HepG2 (cell line): ENCODE measurements around the gene OBP2A. TPM values are rescaled to one million over a fixed set of nuclear protein-coding genes. Genes with fewer than 3 reads are reported as not detected.
"Not testable (repeated sequence)": the region's sequence is repeated elsewhere in the genome, so short reads cannot be mapped to it uniquely, and the experiment has no call there.

Source experiments
- ATAC-seq: fragments of 200-7000 bp; cut with Tn5 transposase; 3 replicates; pipeline ENCODE4 v1.9.1; 2020; ENCODE audit warnings: mild to moderate bottlenecking, moderate library complexity
- BruUV-seq: library from RNA; stranded (reverse); fragments of 400-500 nt; replicated peaks from 2 replicates; lab custom pipeline; 2021; lab: Mats Ljungman, UMichigan
- CTCF ChIA-PET: fragments of 300-600 bp; formaldehyde crosslinking; extraction: SDS; loops from one replicate; lab custom pipeline; 2021; ENCODE audit warnings: low total read pairs, inconsistent platforms, low intra/inter-chr PET ratio; lab: Yijun Ruan, JAX
- POLR2A ChIA-PET: fragments of 350-600 bp; sonication (Branson Sonifier 250); formaldehyde crosslinking; loops from one replicate; lab custom pipeline; 2020; ENCODE audit warnings: antibody characterized with exemption, inconsistent platforms; lab: Yijun Ruan, JAX
- DNase-seq: peaks from one replicate; pipeline ENCODE4 v3.0.0-alpha.2; 2015; ENCODE audit warnings: low spot score
- FAIRE-seq: peaks from 3 replicates; lab custom pipeline; 2011; peaks lifted over from hg19 to GRCh38; lab: Jason Lieb, UNC
- H2AFZ ChIP-seq: one replicate; pipeline ENCODE4 v1.6.1; 2011; ENCODE audit warnings: low read length, inconsistent platforms
- H3K27ac ChIP-seq: fragments of 300-600 bp; 3 replicates; pipeline ENCODE4 v1.8.0; 2011; ENCODE audit warnings: mixed run types, mild to moderate bottlenecking, mixed read lengths, low read length, inconsistent platforms; ENCODE audit not compliant: insufficient read depth; ENCODE audit errors: extremely low read length
- H3K27me3 ChIP-seq, 2 experiments: fragments of 200-600 bp in 1 of 2; 2 replicates in 1 of 2; 3 replicates in 1 of 2; pipeline versions ENCODE4 v1.6.0 to v1.8.0; 2011; ENCODE audit warnings: low read length in 2 of 2, mild to moderate bottlenecking in 2 of 2, moderate library complexity in 2 of 2, inconsistent platforms in 1 of 2; ENCODE audit not compliant: insufficient read depth in 2 of 2, control insufficient read depth in 1 of 2
- H3K36me3 ChIP-seq, 2 experiments: fragments of 200-600 bp in 1 of 2; replicated peaks in 1 of 2; 2 replicates in 1 of 2; 3 replicates in 1 of 2; pipeline versions ENCODE4 v1.5.1 to v1.8.0; 2011; ENCODE audit warnings: low read length in 2 of 2, inconsistent platforms in 1 of 2; ENCODE audit not compliant: insufficient read depth in 2 of 2, control insufficient read depth in 1 of 2
- H3K4me1 ChIP-seq: 2 replicates; pipeline ENCODE4 v1.5.1; 2012; ENCODE audit warnings: low read length, inconsistent platforms; ENCODE audit not compliant: insufficient read depth
- H3K4me2 ChIP-seq: 2 replicates; pipeline ENCODE4 v1.6.0; 2011; ENCODE audit warnings: low read depth, low read length, inconsistent platforms
- H3K4me3 ChIP-seq, 3 experiments: fragments of 200-600 bp in 1 of 3; sonication (generic), shearing (Covaris generic) in 1 of 3; replicated peaks in 1 of 3; 2 replicates each; pipeline ENCODE4 v1.5.1; 2011 to 2016; ENCODE audit warnings: low read length in 3 of 3, inconsistent platforms in 2 of 3, low read depth in 2 of 3, mild to moderate bottlenecking in 2 of 3, control low read depth in 1 of 3, mixed read lengths in 1 of 3; ENCODE audit not compliant: insufficient read depth in 1 of 3
- H3K79me2 ChIP-seq: one replicate; pipeline ENCODE4 v1.6.1; 2011; ENCODE audit warnings: low read length, inconsistent platforms; ENCODE audit not compliant: insufficient read depth
- H3K9ac ChIP-seq: 2 replicates; pipeline ENCODE4 v1.6.0; 2011; ENCODE audit warnings: mild to moderate bottlenecking, low read depth, low read length, inconsistent platforms; ENCODE audit not compliant: insufficient read depth
- H3K9me3 ChIP-seq: 2 replicates; pipeline ENCODE4 v1.5.1; 2012; ENCODE audit warnings: mild to moderate bottlenecking, low read length
- H4K20me1 ChIP-seq: 2 replicates; pipeline ENCODE4 v1.6.0; 2011; ENCODE audit warnings: inconsistent platforms, mild to moderate bottlenecking, low read length, moderate library complexity; ENCODE audit not compliant: insufficient read depth
- WGBS: methylation state at CpG from one replicate; pipeline ENCODE4 v1.1.6; 2017; ENCODE audit warnings: low lambda C conversion rate; 5-methylcytosine and 5-hydroxymethylcytosine counted together
- in situ Hi-C: cut with HindIII; loops from 2 replicates; pipeline ENCODE4 v1.10.0; 2017; ENCODE audit warnings: low pct_unique_long_range_greater_than_20kb; ENCODE audit not compliant: extremely low pct_ligation_motif_present
- intact Hi-C: fragments of 100-400 bp; cut with micrococcal nuclease; formaldehyde crosslinking; loops from one replicate; pipeline ENCODE4 v1.10.0; 2022; ENCODE audit not compliant: unreplicated experiment
- polyA plus RNA-seq, 8 experiments: library from polyadenylated mRNA; depleted of rRNA in 3 of 8; stranded (reverse) in 7 of 8; unstranded in 1 of 8; fragments of >200 nt; fragmentation: Illumina TruSeq in 4 of 8; extraction: Trizol in 4 of 8; gene quantifications; 2 replicates each; pipeline versions ENCODE4 v1.2.1 to v1.2.3, GENCODE V29; 2011 to 2016; ENCODE audit warnings: low read depth in 4 of 8, missing spikeins in 1 of 8, mixed read lengths in 1 of 8; ENCODE audit not compliant: insufficient read depth in 1 of 8
- total RNA-seq, 5 experiments: library from RNA; depleted of rRNA; stranded (reverse); fragments of >200 nt; fragmentation: Illumina TruSeq; extraction: Trizol; gene quantifications; 2 replicates each; pipeline ENCODE4 v1.2.3, GENCODE V29; 2016; ENCODE audit warnings: low read depth in 1 of 5

OBP2A gene
- total and polyA plus RNA-seq, 2 of the 13 experiments (the other 11 are each of a cell fraction or from before 2014, with no cell fraction given): 0.32 TPM; not detected in 1

DNA sequence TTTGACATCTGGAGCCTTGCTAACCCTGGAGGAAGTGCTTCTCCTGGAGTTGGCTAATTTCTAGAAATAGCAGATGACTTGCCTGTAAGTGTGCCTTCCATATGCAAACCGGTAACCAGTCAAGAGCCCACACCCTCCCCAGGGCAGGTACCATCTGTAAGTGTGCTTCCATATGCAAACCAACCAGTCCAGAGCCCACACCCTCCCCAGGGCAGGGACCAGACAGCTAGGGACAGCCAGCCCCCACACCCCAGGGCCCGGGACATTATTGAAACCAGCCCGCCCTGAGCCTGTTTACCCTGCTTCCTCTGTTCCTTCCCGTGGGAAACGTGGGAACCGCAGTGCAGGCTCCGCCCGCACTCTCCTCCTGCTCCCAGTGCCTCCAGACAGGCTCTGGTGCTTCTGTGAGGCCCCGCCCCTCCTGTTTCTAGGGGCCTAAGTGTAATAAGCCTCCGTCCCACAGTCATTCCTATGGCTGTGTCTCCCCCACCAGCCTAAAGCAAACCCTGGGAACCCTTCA is 11.7 kb upstream of the OBP2A start:
- H2AFZ ChIP-seq, BruUV-seq, H3K4me2 ChIP-seq, H3K4me3 ChIP-seq, H3K36me3 ChIP-seq, DNase-seq, H3K79me2 ChIP-seq, H3K4me1 ChIP-seq, FAIRE-seq, H3K9me3 ChIP-seq, in situ Hi-C loops, H4K20me1 ChIP-seq, POLR2A ChIA-PET, ATAC-seq, CTCF ChIA-PET, intact Hi-C loops, H3K27ac ChIP-seq, H3K9ac ChIP-seq: not testable (repeated sequence)
- WGBS: 29% methylated on average over 9 of the region's 10 CpGs
- peaks cover 0 to 36% of the 10 kb centered on the region in 2 experiments; a peak in 2 of 5 replicates for H3K27me3 ChIP-seq

DNA sequence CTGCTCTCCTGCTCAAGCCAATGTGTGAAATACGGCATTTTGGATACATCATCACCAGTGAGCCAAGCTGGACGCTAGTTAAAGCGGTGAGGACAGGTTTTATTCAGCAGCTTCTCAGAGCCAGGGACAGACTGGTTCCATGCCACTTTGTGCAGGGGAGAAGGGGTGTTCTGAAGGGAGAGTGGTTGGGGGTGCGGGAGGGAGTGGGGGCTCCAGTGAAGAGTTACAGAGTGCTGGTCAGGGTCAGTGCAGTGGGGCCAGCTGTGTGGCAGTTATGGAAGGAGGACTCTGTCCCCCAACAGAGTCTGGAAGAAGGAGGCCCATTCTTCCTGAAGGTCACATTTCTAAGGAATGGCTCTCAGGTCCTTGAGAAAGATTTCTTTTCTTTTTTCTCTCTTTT is 11.1 kb upstream of the OBP2A start:
- H4K20me1 ChIP-seq, H3K4me3 ChIP-seq, H2AFZ ChIP-seq, H3K27ac ChIP-seq, DNase-seq, POLR2A ChIA-PET, H3K4me2 ChIP-seq, BruUV-seq, ATAC-seq, in situ Hi-C loops, H3K9me3 ChIP-seq, H3K79me2 ChIP-seq, H3K36me3 ChIP-seq, FAIRE-seq, CTCF ChIA-PET, H3K9ac ChIP-seq, H3K4me1 ChIP-seq, intact Hi-C loops: not testable (repeated sequence)
- peaks cover 0 to 38% of the 10 kb centered on the region in 2 experiments; a peak in 2 of 5 replicates for H3K27me3 ChIP-seq
- WGBS: 24% methylated on average over 4 of the region's 4 CpGs

- CTCF ChIA-PET, DNase-seq, H3K9ac ChIP-seq, POLR2A ChIA-PET, in situ Hi-C loops, H2AFZ ChIP-seq, H3K79me2 ChIP-seq, H3K36me3 ChIP-seq, H3K4me1 ChIP-seq, H3K27ac ChIP-seq, H3K9me3 ChIP-seq, FAIRE-seq, ATAC-seq, H3K4me3 ChIP-seq, H4K20me1 ChIP-seq, H3K4me2 ChIP-seq, intact Hi-C loops, BruUV-seq: not testable (repeated sequence)
- no CpG with 5 or more reads among the region's 13 CpGs for WGBS
- peaks cover 0 to 32% of the 10 kb centered on the region in 2 experiments; a peak in 2 of 5 replicates for H3K27me3 ChIP-seq
These were observed 10.3 kb upstream of the OBP2A start for GRCh38 chr9:135535631-135536030.
